ENCODE data around the gene DTNB.

DNA sequence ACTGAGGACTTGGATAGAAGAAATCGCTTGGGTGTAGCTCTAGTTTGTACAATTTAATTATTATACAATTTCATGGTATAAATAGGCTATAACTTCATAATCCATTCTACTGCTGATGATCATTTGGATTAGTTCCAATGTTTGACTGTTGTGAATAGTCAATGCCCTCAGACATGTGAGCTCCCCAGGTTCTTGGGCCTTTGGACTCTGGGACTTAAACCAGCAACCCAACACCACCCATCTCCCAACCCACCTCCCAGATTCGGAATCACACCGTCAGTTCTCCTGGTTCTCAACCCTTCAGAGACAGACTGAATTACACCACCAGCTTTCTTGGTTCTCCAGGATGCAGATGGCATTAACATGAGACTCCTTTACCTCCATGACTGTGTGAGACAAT is 247.1 kb downstream of the DTNB start:
- TF ChIP-seq YY1 (IDR thresholded peaks at IDR 0.05; ENCODE audit: low read depth) (no peak), FOXM1 (IDR thresholded peaks at IDR 0.05; ENCODE audit: borderline replicate concordance, low read depth) (no peak), TAF1 (IDR thresholded peaks at IDR 0.05; ENCODE audit: low read depth) (no peak), EP300 (IDR thresholded peaks at IDR 0.05; ENCODE audit: borderline replicate concordance) (no peak), RAD21 (IDR thresholded peaks at IDR 0.05; ENCODE audit: low read depth) (no peak), CEBPB (IDR thresholded peaks at IDR 0.05) (no peak), TCF12 (IDR thresholded peaks at IDR 0.05; ENCODE audit: low read depth) (no peak)
- TF ChIP-seq, protein P1, sequence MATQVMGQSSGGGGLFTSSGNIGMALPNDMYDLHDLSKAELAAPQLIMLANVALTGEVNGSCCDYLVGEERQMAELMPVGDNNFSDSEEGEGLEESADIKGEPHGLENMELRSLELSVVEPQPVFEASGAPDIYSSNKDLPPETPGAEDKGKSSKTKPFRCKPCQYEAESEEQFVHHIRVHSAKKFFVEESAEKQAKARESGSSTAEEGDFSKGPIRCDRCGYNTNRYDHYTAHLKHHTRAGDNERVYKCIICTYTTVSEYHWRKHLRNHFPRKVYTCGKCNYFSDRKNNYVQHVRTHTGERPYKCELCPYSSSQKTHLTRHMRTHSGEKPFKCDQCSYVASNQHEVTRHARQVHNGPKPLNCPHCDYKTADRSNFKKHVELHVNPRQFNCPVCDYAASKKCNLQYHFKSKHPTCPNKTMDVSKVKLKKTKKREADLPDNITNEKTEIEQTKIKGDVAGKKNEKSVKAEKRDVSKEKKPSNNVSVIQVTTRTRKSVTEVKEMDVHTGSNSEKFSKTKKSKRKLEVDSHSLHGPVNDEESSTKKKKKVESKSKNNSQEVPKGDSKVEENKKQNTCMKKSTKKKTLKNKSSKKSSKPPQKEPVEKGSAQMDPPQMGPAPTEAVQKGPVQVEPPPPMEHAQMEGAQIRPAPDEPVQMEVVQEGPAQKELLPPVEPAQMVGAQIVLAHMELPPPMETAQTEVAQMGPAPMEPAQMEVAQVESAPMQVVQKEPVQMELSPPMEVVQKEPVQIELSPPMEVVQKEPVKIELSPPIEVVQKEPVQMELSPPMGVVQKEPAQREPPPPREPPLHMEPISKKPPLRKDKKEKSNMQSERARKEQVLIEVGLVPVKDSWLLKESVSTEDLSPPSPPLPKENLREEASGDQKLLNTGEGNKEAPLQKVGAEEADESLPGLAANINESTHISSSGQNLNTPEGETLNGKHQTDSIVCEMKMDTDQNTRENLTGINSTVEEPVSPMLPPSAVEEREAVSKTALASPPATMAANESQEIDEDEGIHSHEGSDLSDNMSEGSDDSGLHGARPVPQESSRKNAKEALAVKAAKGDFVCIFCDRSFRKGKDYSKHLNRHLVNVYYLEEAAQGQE (IDR thresholded peaks at IDR 0.05; ENCODE audit: low read depth) = no peak
- TF ChIP-seq, protein P2, sequence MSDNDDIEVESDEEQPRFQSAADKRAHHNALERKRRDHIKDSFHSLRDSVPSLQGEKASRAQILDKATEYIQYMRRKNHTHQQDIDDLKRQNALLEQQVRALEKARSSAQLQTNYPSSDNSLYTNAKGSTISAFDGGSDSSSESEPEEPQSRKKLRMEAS (IDR thresholded peaks at IDR 0.05) = no peak
